ENCODE data around the gene RTRAF. TPM values are rescaled to one million over a fixed set of nuclear protein-coding genes. Genes with fewer than 3 reads are reported as not detected.

Gene RTRAF
- total RNA-seq, 1 experiment from 2014 or later: 204 TPM

GRCh38 chr14:52021957-52022600 is 32.7 kb downstream of the RTRAF start:
- Histone ChIP-seq H3K27me3 (no peaks in the 10 kb centered on the region), H3K4me3 (no peak overlapping the region), H3K9me3 (replicated peaks) (no peaks in the 10 kb centered on the region), H3K4me1 (no peaks in the 10 kb centered on the region), H3K27ac (no peak overlapping the region), H3K36me3 (no peaks in the 10 kb centered on the region)
- DNase-seq: no peak

GRCh38 chr14:52023518-52023917 is 34.2 kb downstream of the RTRAF start:
- Histone ChIP-seq H3K27me3 (no peaks in the 10 kb centered on the region), H3K4me3 (no peak overlapping the region), H3K4me1 (no peaks in the 10 kb centered on the region), H3K9me3 (replicated peaks) (no peaks in the 10 kb centered on the region), H3K27ac (no peak overlapping the region), H3K36me3 (no peaks in the 10 kb centered on the region)
- DNase-seq: no peak

GRCh38 chr14:52025310-52025709 is 36.0 kb downstream of the RTRAF start:
- Histone ChIP-seq H3K27ac (no peak overlapping the region), H3K36me3 (no peaks in the 10 kb centered on the region), H3K27me3 (no peaks in the 10 kb centered on the region), H3K9me3 (replicated peaks) (no peaks in the 10 kb centered on the region), H3K4me1 (no peaks in the 10 kb centered on the region), H3K4me3 (no peak overlapping the region)
- no peak for DNase-seq

GRCh38 chr14:52026017-52026660 is 36.8 kb downstream of the RTRAF start:
- no peaks in the 10 kb centered on the region for H3K4me1 ChIP-seq
- DNase-seq: no peak
- no peak overlapping the region for H3K27ac ChIP-seq
- no peaks in the 10 kb centered on the region for H3K36me3 ChIP-seq
- H3K27me3 ChIP-seq: no peaks in the 10 kb centered on the region
- H3K9me3 ChIP-seq (replicated peaks): no peaks in the 10 kb centered on the region
- no peak overlapping the region for H3K4me3 ChIP-seq

GRCh38 chr14:52026901-52027300 is 37.6 kb downstream of the RTRAF start:
- H3K27ac ChIP-seq: no peak overlapping the region
- H3K4me1 ChIP-seq: no peaks in the 10 kb centered on the region
- H3K9me3 ChIP-seq (replicated peaks): no peaks in the 10 kb centered on the region
- H3K4me3 ChIP-seq: no peak overlapping the region
- no peak for DNase-seq
- no peaks in the 10 kb centered on the region for H3K36me3 ChIP-seq
- no peaks in the 10 kb centered on the region for H3K27me3 ChIP-seq

GRCh38 chr14:52029881-52030280 is 40.5 kb downstream of the RTRAF start:
- no peak overlapping the region for H3K27ac ChIP-seq
- no peaks in the 10 kb centered on the region for H3K36me3 ChIP-seq
- H3K4me1 ChIP-seq: no peaks in the 10 kb centered on the region; the same call in 1 of the 2 replicates
- H3K4me3 ChIP-seq: no peak overlapping the region
- H3K9me3 ChIP-seq (replicated peaks): no peaks in the 10 kb centered on the region
- H3K27me3 ChIP-seq: no peaks in the 10 kb centered on the region
- no peak for DNase-seq

GRCh38 chr14:52031781-52032180 is 42.4 kb downstream of the RTRAF start:
- H3K36me3 ChIP-seq: no peaks in the 10 kb centered on the region
- no peak for DNase-seq
- no peaks in the 10 kb centered on the region for H3K9me3 ChIP-seq (replicated peaks)
- no peak overlapping the region for H3K27ac ChIP-seq
- H3K4me3 ChIP-seq: no peak overlapping the region
- no peaks in the 10 kb centered on the region; the same call in 1 of the 2 replicates for H3K4me1 ChIP-seq
- H3K27me3 ChIP-seq: no peaks in the 10 kb centered on the region

- H3K27me3 ChIP-seq: no peaks in the 10 kb centered on the region
- H3K27ac ChIP-seq: no peak overlapping the region
- no peak overlapping the region for H3K4me3 ChIP-seq
- H3K9me3 ChIP-seq (replicated peaks): no peaks in the 10 kb centered on the region
- no peaks in the 10 kb centered on the region for H3K36me3 ChIP-seq
- no peak for DNase-seq
- no peaks in the 10 kb centered on the region; the same call in 1 of the 2 replicates for H3K4me1 ChIP-seq
Measured at GRCh38 chr14:52032204-52032801, 43.0 kb downstream of the RTRAF start.

- Histone ChIP-seq H3K36me3 (no peaks in the 10 kb centered on the region), H3K4me3 (no peak overlapping the region), H3K27ac (no peak overlapping the region), H3K27me3 (no peaks in the 10 kb centered on the region), H3K4me1 (no peaks in the 10 kb centered on the region; the same call in 1 of the 2 replicates), H3K9me3 (replicated peaks) (no peaks in the 10 kb centered on the region)
- DNase-seq: no peak
Measured at GRCh38 chr14:52033101-52033642, 43.8 kb downstream of the RTRAF start.

GRCh38 chr14:52039124-52039815 is 49.9 kb downstream of the RTRAF start:
- no peaks in the 10 kb centered on the region for H3K4me1 ChIP-seq
- no peak overlapping the region for H3K4me3 ChIP-seq
- H3K9me3 ChIP-seq (replicated peaks): no peaks in the 10 kb centered on the region
- DNase-seq: no peak
- no peaks in the 10 kb centered on the region for H3K27me3 ChIP-seq
- H3K27ac ChIP-seq: no peak overlapping the region
- no peaks in the 10 kb centered on the region for H3K36me3 ChIP-seq

- H3K36me3 ChIP-seq: no peaks in the 10 kb centered on the region
- no peak overlapping the region for H3K27ac ChIP-seq
- no peak for DNase-seq
- no peaks in the 10 kb centered on the region for H3K9me3 ChIP-seq (replicated peaks)
- H3K27me3 ChIP-seq: no peaks in the 10 kb centered on the region
- no peak overlapping the region for H3K4me3 ChIP-seq
- no peaks in the 10 kb centered on the region for H3K4me1 ChIP-seq
Measured at GRCh38 chr14:52040598-52040997, 51.3 kb downstream of the RTRAF start.

GRCh38 chr14:52042371-52043289 is 53.3 kb downstream of the RTRAF start:
- Histone ChIP-seq H3K4me3 (no peak overlapping the region), H3K4me1 (no peaks in the 10 kb centered on the region), H3K36me3 (no peaks in the 10 kb centered on the region), H3K27ac (no peak overlapping the region), H3K9me3 (replicated peaks) (no peaks in the 10 kb centered on the region), H3K27me3 (0 out of 2 replicates have a peak, but pooled peaks cover 2% of the 10 kb centered on the region)
- no peak for DNase-seq

GRCh38 chr14:52043690-52044089 is 54.3 kb downstream of the RTRAF start:
- no peak overlapping the region for H3K4me3 ChIP-seq
- no peaks in the 10 kb centered on the region for H3K4me1 ChIP-seq
- H3K27ac ChIP-seq: no peak overlapping the region
- H3K36me3 ChIP-seq: no peaks in the 10 kb centered on the region
- 0 out of 2 replicates have a peak, but pooled peaks cover 2% of the 10 kb centered on the region for H3K27me3 ChIP-seq
- DNase-seq: peak; percentile 26 to 45
- no peaks in the 10 kb centered on the region for H3K9me3 ChIP-seq (replicated peaks)
